K562 (cell line): ENCODE data around the gene PLXNA2. TPM values are rescaled to one million over a fixed set of nuclear protein-coding genes. Genes with fewer than 3 reads are reported as not detected.
A peak's percentile ranks its signal among the peaks of the same experiment; 100 is the strongest.

Source experiments
- ATAC-seq: fragments of 200-7000 bp; cut with Tn5 transposase; 3 replicates; pipeline ENCODE4 v1.9.1; 2020; ENCODE audit warnings: moderate library complexity
- BruUV-seq: library from RNA; stranded (reverse); fragments of 400-500 nt; replicated peaks from 2 replicates; lab custom pipeline; 2021; lab: Mats Ljungman, UMichigan
- CTCF ChIA-PET: fragments of 300-600 bp; formaldehyde crosslinking; extraction: SDS; loops from one replicate; lab custom pipeline; 2021; ENCODE audit warnings: low intra/inter-chr PET ratio; lab: Yijun Ruan, JAX
- POLR2A ChIA-PET: fragments of 300-600, 350-650 bp; sonication (Branson Sonifier 250); formaldehyde crosslinking; extraction: SDS; loops from one replicate; lab custom pipeline; 2021; ENCODE audit warnings: antibody characterized with exemption, inconsistent platforms; lab: Yijun Ruan, JAX
- DNase-seq, 4 experiments: peaks; one replicate each; pipeline versions ENCODE4 v3.0.0 to v3.0.0-alpha.2; 2011 to 2018; ENCODE audit warnings: low spot score in 3 of 4, mixed read lengths in 3 of 4; ENCODE audit errors: extremely low read depth in 1 of 4
- FAIRE-seq: peaks from 2 replicates; lab custom pipeline; 2011; peaks lifted over from hg19 to GRCh38; lab: Jason Lieb, UNC
- H2AFZ ChIP-seq: 2 replicates; pipeline ENCODE4 v1.6.0; 2011; ENCODE audit warnings: low read depth, low read length, control low read depth, inconsistent platforms
- H3K27ac ChIP-seq: fragments of 200-600 bp; 3 replicates; pipeline ENCODE4 v1.8.0; 2011; ENCODE audit warnings: low read depth, mild to moderate bottlenecking, control low read depth, inconsistent platforms, low read length, moderate library complexity, mixed read lengths; ENCODE audit errors: extremely low read depth
- H3K27me3 ChIP-seq, 2 experiments: fragments of 300-600 bp in 1 of 2; 2 replicates in 1 of 2; 3 replicates in 1 of 2; pipeline versions ENCODE4 v1.6.0 to v1.8.0; 2011; ENCODE audit warnings: inconsistent platforms in 2 of 2, low read length in 2 of 2, mild to moderate bottlenecking in 1 of 2, mixed read lengths in 1 of 2, moderate library complexity in 1 of 2; ENCODE audit not compliant: control insufficient read depth in 2 of 2, insufficient read depth in 2 of 2
- H3K36me3 ChIP-seq: fragments of 300-600 bp; 3 replicates; pipeline ENCODE4 v1.8.0; 2011; ENCODE audit warnings: mild to moderate bottlenecking, low read length, inconsistent platforms; ENCODE audit not compliant: control insufficient read depth, insufficient read depth
- H3K4me1 ChIP-seq, 2 experiments: fragments of 200-600 bp in 1 of 2; replicated peaks in 1 of 2; 2 replicates in 1 of 2; 3 replicates in 1 of 2; pipeline versions ENCODE4 v1.5.1 to v1.8.0; 2011; ENCODE audit warnings: inconsistent platforms in 2 of 2, low read length in 2 of 2, mild to moderate bottlenecking in 1 of 2, mixed read lengths in 1 of 2, moderate library complexity in 1 of 2; ENCODE audit not compliant: control insufficient read depth in 2 of 2, insufficient read depth in 2 of 2
- H3K4me2 ChIP-seq: 2 replicates; pipeline ENCODE4 v1.6.1; 2011; ENCODE audit warnings: low read length, control low read depth, inconsistent platforms, mixed read lengths; ENCODE audit not compliant: insufficient read depth
- H3K4me3 ChIP-seq: fragments of 200-600 bp; sonication (generic), shearing (Covaris generic); 2 replicates; pipeline ENCODE4 v1.5.1; 2016; ENCODE audit warnings: control low read depth, inconsistent platforms
- H3K79me2 ChIP-seq: fragments of 200-600 bp; 3 replicates; pipeline ENCODE4 v1.8.0; 2011; ENCODE audit warnings: low read length, inconsistent platforms; ENCODE audit not compliant: control insufficient read depth, insufficient read depth
- H3K9ac ChIP-seq, 2 experiments: 2 replicates each; pipeline versions ENCODE4 v1.6.0 to v1.6.1; 2011; ENCODE audit warnings: low read depth in 2 of 2, low read length in 2 of 2, control low read depth in 1 of 2, inconsistent platforms in 1 of 2, mild to moderate bottlenecking in 1 of 2, mixed read lengths in 1 of 2; ENCODE audit not compliant: insufficient read depth in 1 of 2
- H3K9me1 ChIP-seq: one replicate; pipeline ENCODE4 v1.6.0; 2011; ENCODE audit warnings: inconsistent platforms, mild to moderate bottlenecking, low read length, moderate library complexity; ENCODE audit not compliant: control insufficient read depth, insufficient read depth
- H3K9me3 ChIP-seq: replicated peaks from 2 replicates; pipeline ENCODE4 v1.5.1; 2011; ENCODE audit warnings: low read depth, low read length, inconsistent platforms; ENCODE audit not compliant: control insufficient read depth, insufficient read depth
- H4K20me1 ChIP-seq: replicated peaks from 2 replicates; pipeline ENCODE4 v1.6.1; 2011; ENCODE audit warnings: low read length, inconsistent platforms, mixed read lengths; ENCODE audit not compliant: control insufficient read depth, insufficient read depth
- CBFB ChIP-seq: sonication (generic); formaldehyde crosslinking; IDR thresholded peaks from 2 replicates; pipeline ENCODE4 v1.4.0; 2020; ENCODE audit warnings: mild to moderate bottlenecking, missing genetic modification reagents
- CREM ChIP-seq: IDR thresholded peaks from 2 replicates; pipeline ENCODE4 v1.6.1; 2014; ENCODE audit warnings: antibody characterized with exemption, low read depth
- NBN ChIP-seq: fragments of 450-650 bp; IDR thresholded peaks from 2 replicates; pipeline ENCODE4 v1.6.1; 2016; ENCODE audit warnings: low read depth, mild to moderate bottlenecking
- NKRF ChIP-seq: fragments of 450-650 bp; IDR thresholded peaks from 2 replicates; pipeline ENCODE4 v1.6.1; 2016; ENCODE audit warnings: borderline replicate concordance
- ZBTB1 ChIP-seq: sonication (generic); formaldehyde crosslinking; IDR thresholded peaks from 2 replicates; pipeline ENCODE4 v1.8.1; 2023; ENCODE audit warnings: missing genetic modification reagents, low read depth, mild to moderate bottlenecking, borderline replicate concordance
- WGBS: fragments of 100-300 bp; shearing (Covaris generic); methylation state at CpG from one replicate; pipeline ENCODE4 v1.1.6; 2016; ENCODE audit warnings: low coverage, mixed read lengths; ENCODE audit not compliant: insufficient coverage; ENCODE audit errors: missing lambda C conversion rate; 5-methylcytosine and 5-hydroxymethylcytosine counted together
- in situ Hi-C: fragments of 300-500 bp; cut with MboI; formaldehyde crosslinking; loops from 4 replicates; pipeline ENCODE4 v1.15.0; 2018; ENCODE audit warnings: inconsistent platforms, mixed read lengths
- intact Hi-C: fragments of 100-400 bp; cut with micrococcal nuclease; formaldehyde crosslinking; loops from 2 replicates; pipeline ENCODE4 v1.14.2; 2022
- polyA plus RNA-seq, 8 experiments: library from polyadenylated mRNA; depleted of rRNA in 4 of 8; stranded (reverse) in 5 of 8; unstranded in 3 of 8; fragments of >200 nt; fragmentation: Nextera tagmentation in 2 of 8; fragmentation: Illumina TruSeq in 1 of 8; extraction: Ambion mirVana in 2 of 8; extraction: Trizol in 1 of 8; gene quantifications; 2 replicates each; pipeline versions ENCODE4 v1.2.1 to v1.2.3, GENCODE V29; 2011 to 2014; ENCODE audit warnings: inconsistent platforms in 1 of 8, missing spikeins in 1 of 8
- total RNA-seq, 7 experiments: library from RNA; depleted of rRNA in 6 of 7; stranded (reverse); fragments of >200 nt in 6 of 7; fragmentation: Illumina TruSeq in 2 of 7; extraction: Trizol in 2 of 7; gene quantifications; 2 replicates each; pipeline versions ENCODE4 v1.2.1 to v1.2.3, GENCODE V29; 2011 to 2021; ENCODE audit warnings: low replicate concordance in 1 of 7
- TF ChIP-seq, protein P1 (sequence below): fragments of 450-650 bp; IDR thresholded peaks from 2 replicates; pipeline ENCODE4 v1.6.1; 2017; ENCODE audit warnings: antibody characterized with exemption, mild to moderate bottlenecking

PLXNA2 gene
- total and polyA plus RNA-seq, 9 of the 15 experiments (the other 6 are each of a cell fraction or from before 2014, with no cell fraction given) = 0.01 to 1.3 (median 0.32) TPM

- Histone ChIP-seq H3K4me2 (no peak overlapping the region), H3K79me2 (no peaks in the 10 kb centered on the region), H2AFZ (peak overlapping the region; percentile 76), H3K27ac (no peak overlapping the region), H3K27me3 (no peaks in the 10 kb centered on the region), H3K4me1 (peaks cover 4 to 7% of the 10 kb centered on the region in 2 experiments; a peak in 4 of 5 replicates), H3K36me3 (no peaks in the 10 kb centered on the region), H3K9me1 (no peaks in the 10 kb centered on the region), H3K9me3 (no peaks in the 10 kb centered on the region), H3K4me3 (no peak overlapping the region), H3K9ac (peak overlapping the region in 1 of 2 experiments; percentile 62; a peak in 1 of 4 replicates), H4K20me1 (no peaks in the 10 kb centered on the region)
- no TSS peak for BruUV-seq
- ChIA-PET POLR2A (interaction anchor here (0.7 kb wide), 1 partner anchor 12 kb away, joined by 3 read pairs; no protein-coding TSS in a partner anchor), CTCF (no interaction called here)
- ATAC-seq = peak; percentile 48
- intact Hi-C loops (no loop called here), in situ Hi-C loops (no loop called here)
- peak in 2 of 4 experiments; percentile 28 to 40 for DNase-seq
- no peak for TF ChIP-seq NBN
- peak; percentile 52; the same call in 1 of the 2 replicates for TF ChIP-seq ZBTB1 (CRISPR knock-in tag)
- TF ChIP-seq NKRF = no peak
- peak; percentile 30; the same call in 1 of the 2 replicates for TF ChIP-seq CREM
- TF ChIP-seq, protein P1, sequence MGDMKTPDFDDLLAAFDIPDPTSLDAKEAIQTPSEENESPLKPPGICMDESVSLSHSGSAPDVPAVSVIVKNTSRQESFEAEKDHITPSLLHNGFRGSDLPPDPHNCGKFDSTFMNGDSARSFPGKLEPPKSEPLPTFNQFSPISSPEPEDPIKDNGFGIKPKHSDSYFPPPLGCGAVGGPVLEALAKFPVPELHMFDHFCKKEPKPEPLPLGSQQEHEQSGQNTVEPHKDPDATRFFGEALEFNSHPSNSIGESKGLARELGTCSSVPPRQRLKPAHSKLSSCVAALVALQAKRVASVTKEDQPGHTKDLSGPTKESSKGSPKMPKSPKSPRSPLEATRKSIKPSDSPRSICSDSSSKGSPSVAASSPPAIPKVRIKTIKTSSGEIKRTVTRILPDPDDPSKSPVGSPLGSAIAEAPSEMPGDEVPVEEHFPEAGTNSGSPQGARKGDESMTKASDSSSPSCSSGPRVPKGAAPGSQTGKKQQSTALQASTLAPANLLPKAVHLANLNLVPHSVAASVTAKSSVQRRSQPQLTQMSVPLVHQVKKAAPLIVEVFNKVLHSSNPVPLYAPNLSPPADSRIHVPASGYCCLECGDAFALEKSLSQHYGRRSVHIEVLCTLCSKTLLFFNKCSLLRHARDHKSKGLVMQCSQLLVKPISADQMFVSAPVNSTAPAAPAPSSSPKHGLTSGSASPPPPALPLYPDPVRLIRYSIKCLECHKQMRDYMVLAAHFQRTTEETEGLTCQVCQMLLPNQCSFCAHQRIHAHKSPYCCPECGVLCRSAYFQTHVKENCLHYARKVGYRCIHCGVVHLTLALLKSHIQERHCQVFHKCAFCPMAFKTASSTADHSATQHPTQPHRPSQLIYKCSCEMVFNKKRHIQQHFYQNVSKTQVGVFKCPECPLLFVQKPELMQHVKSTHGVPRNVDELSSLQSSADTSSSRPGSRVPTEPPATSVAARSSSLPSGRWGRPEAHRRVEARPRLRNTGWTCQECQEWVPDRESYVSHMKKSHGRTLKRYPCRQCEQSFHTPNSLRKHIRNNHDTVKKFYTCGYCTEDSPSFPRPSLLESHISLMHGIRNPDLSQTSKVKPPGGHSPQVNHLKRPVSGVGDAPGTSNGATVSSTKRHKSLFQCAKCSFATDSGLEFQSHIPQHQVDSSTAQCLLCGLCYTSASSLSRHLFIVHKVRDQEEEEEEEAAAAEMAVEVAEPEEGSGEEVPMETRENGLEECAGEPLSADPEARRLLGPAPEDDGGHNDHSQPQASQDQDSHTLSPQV = no peak
- TF ChIP-seq CBFB = peak; percentile 49; the same call in 1 of the 2 replicates
- no peak for FAIRE-seq
- 28% methylated on average over 9 of the region's 9 CpGs for WGBS
Measured at GRCh38 chr1:208209896-208210589, 34.1 kb downstream of the PLXNA2 start.
